Uterus (tissue), 2 donors: ENCODE data around the gene CHMP2B.

Experiments used
- POLR2A ChIP-seq, 2 donors: fragments of 450-650 bp; IDR thresholded peaks; one replicate each; pipeline ENCODE4 v1.6.1; 2016; ENCODE audit warnings: antibody characterized with exemption in 2 of 2, mild to moderate bottlenecking in 1 of 2, moderate library complexity in 1 of 2
- TF ChIP-seq, protein P1 (sequence below), 4 experiments: fragments of 200-600 bp in 2 of 4; fragments of 450-650 bp in 2 of 4; sonication (generic) in 2 of 4; IDR thresholded peaks; one replicate each; pipeline ENCODE4 v1.5.1; 2016 to 2019; ENCODE audit warnings: antibody characterized with exemption in 4 of 4, mild to moderate bottlenecking in 2 of 4, moderate library complexity in 1 of 4

DNA sequence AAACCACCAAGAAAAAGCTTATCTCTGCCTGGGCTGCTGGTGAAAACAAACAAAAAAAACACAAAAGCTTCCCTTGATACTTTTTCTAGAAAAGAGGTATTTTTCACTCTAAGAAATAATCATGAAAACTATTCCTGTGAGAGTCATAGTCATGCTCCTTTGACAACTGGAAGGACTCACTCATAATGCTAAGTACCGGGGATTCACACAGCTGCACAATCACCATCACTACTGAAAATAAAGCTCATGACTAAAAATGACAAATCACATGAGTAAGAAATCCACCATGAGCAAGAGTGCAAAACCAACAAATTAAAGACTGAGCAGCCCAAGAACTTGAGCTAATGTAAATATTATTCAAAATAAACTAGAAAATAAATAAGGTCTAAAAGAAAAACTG, 59.9 kb downstream of the CHMP2B start:
- TF ChIP-seq, protein P1, sequence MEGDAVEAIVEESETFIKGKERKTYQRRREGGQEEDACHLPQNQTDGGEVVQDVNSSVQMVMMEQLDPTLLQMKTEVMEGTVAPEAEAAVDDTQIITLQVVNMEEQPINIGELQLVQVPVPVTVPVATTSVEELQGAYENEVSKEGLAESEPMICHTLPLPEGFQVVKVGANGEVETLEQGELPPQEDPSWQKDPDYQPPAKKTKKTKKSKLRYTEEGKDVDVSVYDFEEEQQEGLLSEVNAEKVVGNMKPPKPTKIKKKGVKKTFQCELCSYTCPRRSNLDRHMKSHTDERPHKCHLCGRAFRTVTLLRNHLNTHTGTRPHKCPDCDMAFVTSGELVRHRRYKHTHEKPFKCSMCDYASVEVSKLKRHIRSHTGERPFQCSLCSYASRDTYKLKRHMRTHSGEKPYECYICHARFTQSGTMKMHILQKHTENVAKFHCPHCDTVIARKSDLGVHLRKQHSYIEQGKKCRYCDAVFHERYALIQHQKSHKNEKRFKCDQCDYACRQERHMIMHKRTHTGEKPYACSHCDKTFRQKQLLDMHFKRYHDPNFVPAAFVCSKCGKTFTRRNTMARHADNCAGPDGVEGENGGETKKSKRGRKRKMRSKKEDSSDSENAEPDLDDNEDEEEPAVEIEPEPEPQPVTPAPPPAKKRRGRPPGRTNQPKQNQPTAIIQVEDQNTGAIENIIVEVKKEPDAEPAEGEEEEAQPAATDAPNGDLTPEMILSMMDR (IDR thresholded peaks at IDR 0.05) = no peak
- TF ChIP-seq POLR2A (IDR thresholded peaks at IDR 0.05) = no peak
